22Rv1 (cell line): Measurements from ENCODE around the gene SFXN4.

Source experiments
- CTCF ChIP-seq: fragments of 450-650 bp; IDR thresholded peaks from 2 replicates; pipeline ENCODE4 v1.5.1; 2017; ENCODE audit warnings: mild to moderate bottlenecking
- ZFX ChIP-seq: fragments of 450-650 bp; IDR thresholded peaks from 2 replicates; pipeline ENCODE4 v1.6.1; 2017; ENCODE audit warnings: antibody characterized with exemption, borderline replicate concordance

- TF ChIP-seq CTCF, result no peak
- no peak for TF ChIP-seq ZFX
These were observed 1.5 kb upstream of the SFXN4 start for GRCh38 chr10:119167041-119167440.
